DND-41 (cell line): ENCODE data around the gene SLC7A6OS.
"Not testable (repeated sequence)": the region's sequence is repeated elsewhere in the genome, so short reads cannot be mapped to it uniquely, and the experiment has no call there.

ENCODE experiments used
- ATAC-seq: fragments of 200-7000 bp; cut with Tn5 transposase; 3 replicates; pipeline ENCODE4 v1.9.1; 2021; ENCODE audit warnings: low read depth; ENCODE audit not compliant: insufficient read depth
- DNase-seq: peaks from one replicate; pipeline ENCODE4 v3.0.0-alpha.2; 2020
- H2AFZ ChIP-seq: 2 replicates; pipeline ENCODE4 v1.6.0; 2012; ENCODE audit warnings: low read depth, low read length
- H3K27ac ChIP-seq: 2 replicates; pipeline ENCODE4 v1.5.1; 2012; ENCODE audit warnings: low read length, inconsistent platforms
- H3K27me3 ChIP-seq: fragments of 200-600 bp; sonication (generic); 2 replicates; pipeline ENCODE4 v1.6.0; 2012; ENCODE audit warnings: low read length, mild to moderate bottlenecking, inconsistent platforms; ENCODE audit not compliant: insufficient read depth, poor library complexity
- H3K36me3 ChIP-seq: 2 replicates; pipeline ENCODE4 v1.5.1; 2012; ENCODE audit warnings: low read length, inconsistent platforms; ENCODE audit not compliant: insufficient read depth
- H3K4me1 ChIP-seq: 2 replicates; pipeline ENCODE4 v1.5.1; 2012; ENCODE audit warnings: mild to moderate bottlenecking, low read length; ENCODE audit not compliant: insufficient read depth
- H3K4me2 ChIP-seq: 2 replicates; pipeline ENCODE4 v1.6.0; 2012; ENCODE audit warnings: mild to moderate bottlenecking, moderate library complexity, low read length, inconsistent platforms; ENCODE audit not compliant: insufficient read depth
- H3K4me3 ChIP-seq, 2 experiments: fragments of 200-600 bp in 1 of 2; shearing (Covaris generic) in 1 of 2; 2 replicates each; pipeline ENCODE4 v1.5.1; 2012 to 2016; ENCODE audit warnings: inconsistent platforms in 2 of 2, low read length in 2 of 2, mild to moderate bottlenecking in 2 of 2, low read depth in 1 of 2, moderate library complexity in 1 of 2
- H3K79me2 ChIP-seq: 2 replicates; pipeline ENCODE4 v1.6.0; 2012; ENCODE audit warnings: low read length, inconsistent platforms; ENCODE audit not compliant: insufficient read depth
- H3K9ac ChIP-seq: 2 replicates; pipeline ENCODE4 v1.6.0; 2012; ENCODE audit warnings: low read depth, mild to moderate bottlenecking, inconsistent platforms, low read length, moderate library complexity
- H3K9me3 ChIP-seq: 2 replicates; pipeline ENCODE4 v1.5.1; 2012; ENCODE audit warnings: low read length, moderate library complexity, mild to moderate bottlenecking, inconsistent platforms; ENCODE audit not compliant: insufficient read depth, severe bottlenecking
- H4K20me1 ChIP-seq: 2 replicates; pipeline ENCODE4 v1.6.0; 2012; ENCODE audit warnings: low read length; ENCODE audit not compliant: insufficient read depth
- EZH2 ChIP-seq: IDR thresholded peaks from 3 replicates; pipeline ENCODE4 v1.6.1; 2012; ENCODE audit warnings: borderline replicate concordance, low read depth, mild to moderate bottlenecking, moderate library complexity, low read length, inconsistent platforms; ENCODE audit not compliant: severe bottlenecking
- TF ChIP-seq, protein P1 (sequence below): IDR thresholded peaks from 2 replicates; pipeline ENCODE4 v1.5.1; 2012; ENCODE audit warnings: borderline replicate concordance, low read length, moderate library complexity, mild to moderate bottlenecking; ENCODE audit not compliant: poor library complexity, severe bottlenecking; ENCODE audit errors: extremely low read depth

SLC7A6OS gene

DNA sequence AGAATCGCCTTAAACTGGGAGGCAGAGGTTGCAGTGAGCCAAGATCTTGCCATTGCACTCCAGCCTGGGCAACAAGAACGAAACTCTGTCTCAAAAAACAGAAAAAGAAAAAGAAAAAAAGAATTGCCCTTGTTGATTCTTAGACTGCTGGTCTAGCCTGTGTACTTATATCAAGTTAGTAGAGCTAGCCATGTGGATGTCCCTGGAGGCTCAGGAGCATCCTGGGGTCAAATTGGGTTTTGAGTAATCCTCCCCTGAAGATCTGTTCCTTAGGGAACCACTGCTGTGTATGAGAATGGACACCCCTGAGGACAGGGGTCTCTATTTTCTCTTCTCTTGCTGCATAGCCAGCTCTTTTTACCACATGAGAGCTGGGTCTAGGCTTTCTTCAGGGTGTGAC, 21.5 kb downstream of the SLC7A6OS start:
- ATAC-seq (no peak), DNase-seq (no peak)
- no peak overlapping the region for H3K27ac ChIP-seq
- peaks cover 41% of the 10 kb centered on the region for H4K20me1 ChIP-seq
- no peak overlapping the region for H2AFZ ChIP-seq
- H3K4me1 ChIP-seq = peaks cover 34% of the 10 kb centered on the region
- no peak overlapping the region for H3K4me3 ChIP-seq
- no peaks in the 10 kb centered on the region for H3K9me3 ChIP-seq
- H3K79me2 ChIP-seq = peaks cover 77% of the 10 kb centered on the region
- peaks cover 88% of the 10 kb centered on the region for H3K36me3 ChIP-seq
- H3K4me2 ChIP-seq = no peak overlapping the region
- no peak overlapping the region for H3K9ac ChIP-seq
- no peak for TF ChIP-seq EZH2
- TF ChIP-seq, protein P1, sequence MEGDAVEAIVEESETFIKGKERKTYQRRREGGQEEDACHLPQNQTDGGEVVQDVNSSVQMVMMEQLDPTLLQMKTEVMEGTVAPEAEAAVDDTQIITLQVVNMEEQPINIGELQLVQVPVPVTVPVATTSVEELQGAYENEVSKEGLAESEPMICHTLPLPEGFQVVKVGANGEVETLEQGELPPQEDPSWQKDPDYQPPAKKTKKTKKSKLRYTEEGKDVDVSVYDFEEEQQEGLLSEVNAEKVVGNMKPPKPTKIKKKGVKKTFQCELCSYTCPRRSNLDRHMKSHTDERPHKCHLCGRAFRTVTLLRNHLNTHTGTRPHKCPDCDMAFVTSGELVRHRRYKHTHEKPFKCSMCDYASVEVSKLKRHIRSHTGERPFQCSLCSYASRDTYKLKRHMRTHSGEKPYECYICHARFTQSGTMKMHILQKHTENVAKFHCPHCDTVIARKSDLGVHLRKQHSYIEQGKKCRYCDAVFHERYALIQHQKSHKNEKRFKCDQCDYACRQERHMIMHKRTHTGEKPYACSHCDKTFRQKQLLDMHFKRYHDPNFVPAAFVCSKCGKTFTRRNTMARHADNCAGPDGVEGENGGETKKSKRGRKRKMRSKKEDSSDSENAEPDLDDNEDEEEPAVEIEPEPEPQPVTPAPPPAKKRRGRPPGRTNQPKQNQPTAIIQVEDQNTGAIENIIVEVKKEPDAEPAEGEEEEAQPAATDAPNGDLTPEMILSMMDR = no peak
- H3K27me3 ChIP-seq = no peaks in the 10 kb centered on the region

DNA sequence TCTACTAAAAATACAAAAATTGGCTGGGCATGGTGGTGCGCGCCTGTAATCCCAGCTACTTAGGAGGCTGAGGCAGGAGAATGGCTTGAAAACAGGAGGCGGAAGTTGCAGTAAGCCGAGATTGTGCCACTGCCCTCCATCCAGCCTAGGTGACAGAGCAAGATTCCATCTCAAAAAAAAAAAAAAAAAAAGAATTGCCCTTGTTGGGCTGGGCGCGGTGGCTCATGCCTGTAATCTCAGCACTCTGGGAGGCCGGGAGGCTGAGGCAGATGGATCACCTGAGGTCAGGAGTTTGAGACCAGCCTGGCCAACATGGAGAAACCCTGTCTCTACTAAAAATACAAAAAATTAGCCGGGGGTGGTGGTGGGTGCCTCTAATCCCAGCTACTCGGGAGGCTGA, 21.9 kb downstream of the SLC7A6OS start:
- Histone ChIP-seq H4K20me1 (peaks cover 39% of the 10 kb centered on the region), H3K4me1 (peaks cover 38% of the 10 kb centered on the region), H3K36me3 (peaks cover 86% of the 10 kb centered on the region), H3K79me2 (peaks cover 81% of the 10 kb centered on the region)
- not testable (repeated sequence) for ATAC-seq, H3K27ac ChIP-seq, H3K9me3 ChIP-seq, H3K4me3 ChIP-seq, H3K27me3 ChIP-seq, DNase-seq, H2AFZ ChIP-seq, H3K9ac ChIP-seq, H3K4me2 ChIP-seq

DNA sequence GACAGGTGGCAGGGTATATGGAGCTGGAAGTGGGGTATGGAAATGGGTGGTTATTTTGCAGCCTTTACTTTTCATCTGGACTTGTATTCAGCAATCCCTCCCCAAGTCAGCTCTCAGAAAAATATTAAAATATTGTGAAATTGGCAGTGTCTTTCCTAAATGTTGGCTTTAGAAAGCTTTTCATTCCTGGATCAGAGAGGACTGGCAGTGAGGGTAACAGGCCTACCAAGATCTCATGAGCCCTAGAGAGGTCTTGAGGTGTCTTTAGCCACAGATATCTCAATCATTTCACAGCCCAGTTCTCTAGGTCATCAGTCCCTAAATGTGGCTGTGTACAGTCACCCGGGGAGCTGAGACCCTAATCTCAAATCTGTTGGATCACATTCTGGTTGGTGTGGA, 22.5 kb downstream of the SLC7A6OS start:
- TF ChIP-seq, protein P1 = no peak
- no peak for TF ChIP-seq EZH2
- ATAC-seq (no peak), DNase-seq (no peak)
- H3K27ac ChIP-seq = no peak overlapping the region
- H3K4me3 ChIP-seq = no peak overlapping the region
- H3K9me3 ChIP-seq = no peaks in the 10 kb centered on the region
- H3K27me3 ChIP-seq = no peaks in the 10 kb centered on the region
- no peak overlapping the region for H3K4me2 ChIP-seq
- H3K79me2 ChIP-seq = peaks cover 85% of the 10 kb centered on the region
- H3K36me3 ChIP-seq = peaks cover 86% of the 10 kb centered on the region
- peaks cover 34% of the 10 kb centered on the region for H4K20me1 ChIP-seq
- peaks cover 43% of the 10 kb centered on the region for H3K4me1 ChIP-seq
- H3K9ac ChIP-seq = no peak overlapping the region
- H2AFZ ChIP-seq = no peak overlapping the region

DNA sequence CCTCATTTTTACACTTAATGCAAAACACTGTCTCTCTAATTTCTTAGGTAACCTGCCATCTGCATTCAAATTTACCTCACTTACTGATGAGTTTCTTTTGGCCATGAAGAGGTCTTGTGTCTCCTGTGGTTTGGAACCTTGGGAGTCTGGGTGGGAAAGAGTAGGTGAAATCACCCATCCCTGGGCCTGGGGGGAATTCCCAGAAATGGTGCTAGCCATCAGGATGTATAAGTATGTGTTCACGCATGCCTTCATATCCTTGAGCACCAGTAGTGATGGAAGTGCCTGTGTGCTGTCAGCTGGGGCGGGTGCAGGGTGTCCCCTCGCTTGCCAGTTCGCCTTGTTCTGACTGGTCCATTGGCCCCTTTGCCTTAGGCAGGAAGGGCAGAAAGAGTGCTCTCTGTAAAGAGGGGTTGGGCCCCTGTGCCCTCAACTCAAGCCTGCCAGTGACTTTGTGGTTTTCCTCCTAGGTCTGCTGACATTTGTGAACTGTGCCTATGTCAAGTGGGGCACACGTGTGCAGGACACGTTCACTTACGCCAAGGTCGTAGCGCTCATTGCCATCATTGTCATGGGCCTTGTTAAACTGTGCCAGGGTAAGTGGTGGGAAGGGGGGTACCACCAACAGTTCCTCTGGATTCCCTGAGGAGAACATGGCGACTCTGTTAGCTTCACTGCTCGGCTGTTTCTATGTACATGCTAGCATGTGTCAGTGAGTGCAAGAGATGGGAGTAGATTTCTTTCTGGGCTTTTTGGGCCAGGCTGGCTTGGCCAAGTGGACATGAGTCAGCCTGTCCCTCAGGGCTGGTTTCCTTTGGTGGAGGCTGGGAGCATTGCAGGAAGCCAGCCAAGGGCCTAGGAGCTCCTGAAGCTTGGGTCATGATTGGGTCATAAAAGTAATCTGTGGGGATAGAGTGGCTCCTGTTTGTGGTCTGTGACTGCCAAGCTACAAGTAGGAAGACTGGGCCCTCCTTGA, 23.2 kb downstream of the SLC7A6OS start:
- DNase-seq = peak; percentile 32
- Histone ChIP-seq H3K4me2 (no peak overlapping the region), H2AFZ (no peak overlapping the region), H3K79me2 (peaks cover 87% of the 10 kb centered on the region), H4K20me1 (peaks cover 36% of the 10 kb centered on the region), H3K4me1 (peaks cover 46% of the 10 kb centered on the region), H3K27ac (peak overlapping the region; percentile 54; the same call in 1 of the 2 replicates), H3K4me3 (no peak overlapping the region), H3K9me3 (no peaks in the 10 kb centered on the region), H3K27me3 (no peaks in the 10 kb centered on the region), H3K36me3 (peaks cover 86% of the 10 kb centered on the region), H3K9ac (no peak overlapping the region; the same call in 1 of the 2 replicates)
- TF ChIP-seq EZH2 = no peak
- TF ChIP-seq, protein P1 = no peak
- peak; percentile 27; the same call in 1 of the 3 replicates for ATAC-seq
